ENCODE data around the gene FOXO3.

Gene FOXO3

DNA sequence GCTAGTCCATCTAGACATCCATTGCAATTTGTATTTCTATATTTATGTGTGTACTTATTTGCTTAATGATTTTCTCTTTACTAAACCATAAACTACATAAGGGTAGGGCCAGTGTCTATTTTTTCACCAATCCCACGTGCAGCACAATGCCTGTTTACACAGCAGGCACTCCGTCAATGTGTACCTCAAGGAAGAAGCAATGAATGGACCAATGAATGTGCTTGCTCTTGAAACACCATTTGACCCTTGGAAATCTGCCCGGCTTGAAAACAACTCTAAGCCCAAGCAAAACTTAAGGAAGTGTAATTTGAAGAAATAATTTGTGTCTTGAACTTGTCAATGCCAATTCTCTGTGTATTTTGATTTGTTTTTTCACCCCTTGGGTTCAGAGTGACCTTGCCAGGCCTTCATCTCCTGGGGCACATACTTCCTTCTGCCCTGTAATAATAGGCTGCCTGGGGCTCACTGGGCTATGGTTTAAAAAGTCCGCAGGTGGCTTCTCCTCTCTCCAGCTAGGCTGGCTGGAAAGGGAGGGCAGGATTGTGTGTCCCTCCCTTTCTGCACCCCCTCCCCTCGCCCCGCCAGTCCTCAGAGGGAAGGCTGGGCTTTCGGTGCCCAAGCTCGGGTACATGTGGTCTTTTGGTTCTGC is 146.7 kb downstream of the FOXO3 start:
- TF ChIP-seq, protein P1, sequence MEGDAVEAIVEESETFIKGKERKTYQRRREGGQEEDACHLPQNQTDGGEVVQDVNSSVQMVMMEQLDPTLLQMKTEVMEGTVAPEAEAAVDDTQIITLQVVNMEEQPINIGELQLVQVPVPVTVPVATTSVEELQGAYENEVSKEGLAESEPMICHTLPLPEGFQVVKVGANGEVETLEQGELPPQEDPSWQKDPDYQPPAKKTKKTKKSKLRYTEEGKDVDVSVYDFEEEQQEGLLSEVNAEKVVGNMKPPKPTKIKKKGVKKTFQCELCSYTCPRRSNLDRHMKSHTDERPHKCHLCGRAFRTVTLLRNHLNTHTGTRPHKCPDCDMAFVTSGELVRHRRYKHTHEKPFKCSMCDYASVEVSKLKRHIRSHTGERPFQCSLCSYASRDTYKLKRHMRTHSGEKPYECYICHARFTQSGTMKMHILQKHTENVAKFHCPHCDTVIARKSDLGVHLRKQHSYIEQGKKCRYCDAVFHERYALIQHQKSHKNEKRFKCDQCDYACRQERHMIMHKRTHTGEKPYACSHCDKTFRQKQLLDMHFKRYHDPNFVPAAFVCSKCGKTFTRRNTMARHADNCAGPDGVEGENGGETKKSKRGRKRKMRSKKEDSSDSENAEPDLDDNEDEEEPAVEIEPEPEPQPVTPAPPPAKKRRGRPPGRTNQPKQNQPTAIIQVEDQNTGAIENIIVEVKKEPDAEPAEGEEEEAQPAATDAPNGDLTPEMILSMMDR (IDR thresholded peaks at IDR 0.05; ENCODE audit: extremely low read depth, missing control alignments): no peak
- DNase-seq (ENCODE audit: low spot score): no peak

DNA sequence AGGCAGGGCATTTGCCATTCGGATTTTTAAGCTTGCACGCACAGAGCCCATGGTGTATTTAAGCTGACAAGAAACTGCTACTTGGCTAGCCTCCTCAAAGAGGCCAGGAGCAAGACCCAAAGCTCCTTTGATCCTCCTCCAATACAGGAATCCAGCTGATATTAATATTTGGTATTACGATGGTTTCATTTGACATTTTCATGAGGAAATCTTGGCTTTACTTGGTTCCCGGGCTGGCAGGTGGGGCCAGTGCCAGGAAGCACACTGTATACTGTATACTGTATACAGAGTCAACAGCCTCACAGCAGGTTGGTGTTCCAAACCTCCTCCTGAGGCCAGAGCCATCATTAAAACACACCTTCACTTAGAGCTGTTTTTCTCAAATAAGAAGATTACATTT is 149.3 kb downstream of the FOXO3 start:
- no peak for DNase-seq (ENCODE audit: low spot score)
- TF ChIP-seq, protein P1 (IDR thresholded peaks at IDR 0.05; ENCODE audit: extremely low read depth, missing control alignments): no peak

DNA sequence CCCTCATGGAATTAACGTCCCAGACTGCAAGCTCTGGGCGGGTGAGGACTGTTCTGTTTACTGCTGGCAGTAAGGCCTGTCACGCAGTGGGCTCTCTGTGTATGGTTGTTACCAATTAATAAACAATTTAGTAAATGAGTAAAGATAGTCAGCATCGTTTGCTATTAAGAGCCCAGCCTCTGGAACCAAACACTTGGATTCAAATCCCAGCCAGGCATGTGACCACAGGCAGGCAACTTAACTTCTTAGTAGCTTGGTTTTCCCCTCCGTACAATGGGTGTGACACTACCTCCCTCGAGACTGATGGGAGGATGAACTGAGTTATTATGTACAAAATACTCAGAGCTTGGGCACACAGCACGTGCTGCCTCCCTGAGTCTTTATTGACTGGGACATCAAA is 149.8 kb downstream of the FOXO3 start:
- TF ChIP-seq, protein P1 (IDR thresholded peaks at IDR 0.05; ENCODE audit: extremely low read depth, missing control alignments): no peak
- DNase-seq (ENCODE audit: low spot score): no peak

DNA sequence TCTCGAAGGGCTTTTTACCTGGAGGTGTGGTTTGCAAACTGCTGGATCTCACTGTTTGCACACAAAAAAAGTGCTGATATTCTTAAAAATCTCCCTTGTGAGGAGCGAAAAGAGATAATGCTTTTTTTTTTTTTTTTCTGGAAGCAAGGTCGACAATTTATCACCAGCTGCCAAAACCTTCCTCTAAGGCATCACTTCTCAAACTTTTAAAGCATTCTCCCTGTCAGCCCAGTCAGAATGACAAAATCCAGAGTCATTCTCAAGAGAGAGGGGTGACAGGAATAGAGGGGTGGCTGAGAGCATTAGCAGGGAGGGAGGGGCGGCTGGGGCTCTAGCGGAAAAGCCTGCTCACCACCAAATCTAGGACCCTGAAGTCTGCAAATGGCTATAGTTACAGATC is 150.4 kb downstream of the FOXO3 start:
- TF ChIP-seq, protein P1 (IDR thresholded peaks at IDR 0.05; ENCODE audit: extremely low read depth, missing control alignments): no peak
- no peak for DNase-seq (ENCODE audit: low spot score)

DNA sequence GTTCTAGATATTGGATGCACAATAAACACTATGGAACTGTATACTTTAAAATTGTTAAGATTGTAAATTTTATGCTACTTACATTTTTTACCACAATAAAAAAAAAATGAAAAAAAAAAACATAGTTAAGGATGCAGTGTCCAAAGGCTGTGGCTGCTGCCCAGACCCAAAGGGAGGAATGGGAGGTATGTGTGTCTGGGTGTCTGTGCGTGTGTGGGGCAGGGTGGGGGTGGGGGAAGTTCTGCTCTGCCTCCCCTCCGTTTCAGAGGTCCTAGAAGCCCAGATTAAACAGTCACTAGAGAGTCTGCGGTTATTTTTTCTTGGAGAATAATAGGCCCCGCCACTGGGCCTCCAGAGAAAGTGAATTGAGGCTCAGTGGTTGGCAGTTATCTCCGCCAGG is 151.1 kb downstream of the FOXO3 start:
- DNase-seq (ENCODE audit: low spot score): no peak
- TF ChIP-seq, protein P1 (IDR thresholded peaks at IDR 0.05; ENCODE audit: extremely low read depth, missing control alignments): no peak

DNA sequence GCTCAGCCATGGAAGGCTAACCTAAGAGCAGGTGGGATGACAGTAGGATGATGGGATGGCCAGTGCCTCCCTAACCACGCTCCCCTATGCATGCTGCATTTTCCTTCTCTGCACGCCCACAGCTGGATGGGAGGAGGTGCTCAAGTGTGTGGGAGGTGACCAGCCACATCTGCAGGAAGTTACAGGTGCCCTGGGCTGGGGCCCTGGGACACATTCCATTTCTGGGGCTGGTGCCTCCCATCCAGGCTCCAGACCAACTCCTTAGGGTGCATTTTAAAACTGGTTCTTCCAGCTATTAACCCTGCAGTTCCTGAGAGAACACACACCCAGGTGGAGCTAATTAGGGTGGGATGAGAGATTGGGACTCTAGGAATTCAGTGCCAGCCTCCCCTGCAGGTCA is 152.2 kb downstream of the FOXO3 start:
- no peak for DNase-seq (ENCODE audit: low spot score)
- TF ChIP-seq, protein P1 (IDR thresholded peaks at IDR 0.05; ENCODE audit: extremely low read depth, missing control alignments): no peak

DNA sequence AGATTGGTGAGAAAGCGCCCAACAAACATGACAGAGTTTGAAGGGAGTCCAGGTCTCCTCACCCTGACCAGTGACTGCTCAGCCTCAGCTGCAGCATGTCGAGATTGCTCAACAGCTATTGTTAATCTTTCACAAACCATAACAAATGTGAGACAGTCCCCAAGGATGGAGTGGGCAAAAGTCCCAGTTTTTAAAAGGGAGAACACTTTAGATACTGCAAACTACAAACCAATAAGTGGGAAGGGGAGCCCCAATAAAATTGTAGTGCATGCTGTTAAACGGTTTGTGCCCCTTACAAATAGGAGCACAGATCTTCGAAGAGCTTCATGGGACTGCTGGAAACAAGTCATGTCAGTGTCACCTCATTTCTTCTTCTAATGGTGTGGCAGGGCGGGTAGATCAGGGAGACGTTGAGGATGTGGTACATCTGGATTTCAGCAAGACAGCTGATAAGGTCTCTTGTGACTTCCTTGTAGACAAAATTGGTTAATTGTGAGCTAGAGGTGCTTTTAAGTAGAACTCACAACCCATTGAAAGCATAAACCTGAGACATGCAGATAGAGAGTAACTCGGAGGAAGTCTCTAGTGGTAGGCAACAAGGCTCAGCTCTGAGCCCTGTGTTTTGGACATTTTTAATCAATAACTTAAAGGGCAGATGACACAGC is 153.5 kb downstream of the FOXO3 start:
- DNase-seq (ENCODE audit: low spot score): no peak
- TF ChIP-seq, protein P1 (IDR thresholded peaks at IDR 0.05; ENCODE audit: extremely low read depth, missing control alignments): no peak

Measured in GM20000 (cell line).